Lower lobe of right lung (tissue), 2 donors: ENCODE results near the gene LDHB. TPM values are rescaled to one million over a fixed set of nuclear protein-coding genes. Genes with fewer than 3 reads are reported as not detected.

Experiments used
- ATAC-seq, 2 donors: fragments of 200-7000 bp; cut with Tn5 transposase; one replicate each; pipeline ENCODE4 v1.9.1; 2020 to 2022; ENCODE audit warnings: mild to moderate bottlenecking in 2 of 2, moderate library complexity in 2 of 2
- DNase-seq: peaks from one replicate; pipeline ENCODE4 v3.0.0-alpha.2; 2020
- H3K27ac ChIP-seq: fragments of 200-600 bp; one replicate; pipeline ENCODE4 v1.8.0; 2022
- H3K27me3 ChIP-seq: fragments of 200-600 bp; one replicate; pipeline ENCODE4 v1.8.0; 2022; ENCODE audit warnings: low read depth
- H3K36me3 ChIP-seq: fragments of 200-600 bp; one replicate; pipeline ENCODE4 v1.8.0; 2022; ENCODE audit warnings: mild to moderate bottlenecking
- H3K4me1 ChIP-seq: fragments of 200-600 bp; one replicate; pipeline ENCODE4 v1.8.0; 2022
- H3K4me3 ChIP-seq: fragments of 200-600 bp; one replicate; pipeline ENCODE4 v1.8.0; 2022; ENCODE audit warnings: mild to moderate bottlenecking
- H3K9me3 ChIP-seq: fragments of 200-600 bp; one replicate; pipeline ENCODE4 v1.8.0; 2022
- intact Hi-C: fragments of 100-400 bp; cut with DNase I; formaldehyde crosslinking; loops from one replicate; pipeline ENCODE4 v1.11.0; 2022
- long read RNA-seq: library from polyadenylated mRNA; unstranded; transcript quantifications from one replicate; pipeline ENCODE4 v2.0.0, GENCODE V29; 2021
- total RNA-seq: library from RNA; stranded (reverse); fragmentation: NEBNext Ultra II Directional; extraction: Animal tissue kit (Norgen Biotek cat#: 25700); gene quantifications from one replicate; pipeline ENCODE4 v1.2.1, GENCODE V29; 2021
- TF ChIP-seq, protein P1 (sequence below): fragments of 200-600 bp; IDR thresholded peaks from one replicate; pipeline ENCODE4 v1.8.0; 2022; ENCODE audit warnings: antibody characterized with exemption, mild to moderate bottlenecking
- donor health status: DM: no; HTN: yes; CAD: no; lungs with severe emphysema.

Gene LDHB
- total RNA-seq = 382 TPM
- long read RNA-seq, transcript LDHB-201 (8 exons, 1,303 nt) = major isoform, 279 of 309 reads
- long read RNA-seq, partial matches to known transcripts = 21 of 309 reads
- long read RNA-seq, other reads (novel, unspliced or antisense) = 8 of 309 reads

DNA sequence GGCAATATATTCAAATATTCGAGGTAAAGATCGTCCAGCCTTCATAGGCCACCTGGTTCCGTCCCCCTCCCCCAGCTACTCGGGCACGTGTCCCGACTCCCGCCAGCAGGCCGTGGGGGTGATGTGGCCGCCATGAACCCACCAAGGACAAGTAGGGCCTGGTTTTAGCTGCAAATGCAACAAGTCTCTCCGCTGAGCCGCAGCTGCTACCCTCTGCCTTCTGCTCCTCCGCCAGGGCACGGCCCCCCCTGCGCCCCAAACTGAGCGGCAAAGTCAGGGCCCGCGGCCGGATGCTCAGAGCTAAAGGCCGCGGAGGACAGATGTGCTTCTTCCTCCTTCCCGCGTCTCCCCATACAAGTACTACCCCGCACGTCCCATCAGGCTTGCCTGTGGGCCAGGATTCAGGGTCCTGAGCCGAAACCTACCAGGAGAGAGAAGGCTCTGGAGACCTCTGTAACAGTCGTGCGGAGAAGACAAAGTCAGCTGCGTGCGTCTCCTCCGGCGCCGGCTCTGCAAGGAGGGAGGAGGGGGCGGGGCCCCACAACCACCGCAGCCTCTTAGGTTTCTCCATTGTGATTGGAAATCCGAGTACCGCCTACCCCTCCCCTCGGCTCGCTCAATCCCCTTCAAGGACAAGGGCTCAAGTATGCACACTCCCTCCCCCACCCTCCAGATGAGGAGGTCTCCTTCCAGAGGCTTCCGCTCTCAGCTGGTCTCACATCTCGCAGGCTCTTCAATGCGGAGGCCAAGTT lies at the start of gene LDHB:
Gene LDHB, minus strand, starts transcription at position 517 of the 752 bp plus-strand sequence. CDS start 3,171 bp downstream, outside the sequence.
- intact Hi-C loops = no loop called here
- peak; percentile 97 for DNase-seq
- peak within 1 kb of the TSS; percentile 91 for H3K27ac ChIP-seq
- peak within 1 kb of the TSS; percentile 83 for H3K4me3 ChIP-seq
- no peaks in the 10 kb centered on the region for H3K9me3 ChIP-seq
- no peaks in the 10 kb centered on the region for H3K27me3 ChIP-seq
- TF ChIP-seq, protein P1, sequence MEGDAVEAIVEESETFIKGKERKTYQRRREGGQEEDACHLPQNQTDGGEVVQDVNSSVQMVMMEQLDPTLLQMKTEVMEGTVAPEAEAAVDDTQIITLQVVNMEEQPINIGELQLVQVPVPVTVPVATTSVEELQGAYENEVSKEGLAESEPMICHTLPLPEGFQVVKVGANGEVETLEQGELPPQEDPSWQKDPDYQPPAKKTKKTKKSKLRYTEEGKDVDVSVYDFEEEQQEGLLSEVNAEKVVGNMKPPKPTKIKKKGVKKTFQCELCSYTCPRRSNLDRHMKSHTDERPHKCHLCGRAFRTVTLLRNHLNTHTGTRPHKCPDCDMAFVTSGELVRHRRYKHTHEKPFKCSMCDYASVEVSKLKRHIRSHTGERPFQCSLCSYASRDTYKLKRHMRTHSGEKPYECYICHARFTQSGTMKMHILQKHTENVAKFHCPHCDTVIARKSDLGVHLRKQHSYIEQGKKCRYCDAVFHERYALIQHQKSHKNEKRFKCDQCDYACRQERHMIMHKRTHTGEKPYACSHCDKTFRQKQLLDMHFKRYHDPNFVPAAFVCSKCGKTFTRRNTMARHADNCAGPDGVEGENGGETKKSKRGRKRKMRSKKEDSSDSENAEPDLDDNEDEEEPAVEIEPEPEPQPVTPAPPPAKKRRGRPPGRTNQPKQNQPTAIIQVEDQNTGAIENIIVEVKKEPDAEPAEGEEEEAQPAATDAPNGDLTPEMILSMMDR = no peak
- ATAC-seq = peak; percentile 98 to 99
- H3K36me3 ChIP-seq = peaks cover 22% of the 10 kb centered on the region
- peaks cover 15% of the 10 kb centered on the region for H3K4me1 ChIP-seq

GRCh38 chr12:21704847-21705246 lies 47.2 kb upstream of the LDHB start:
- no peaks in the 10 kb centered on the region for H3K36me3 ChIP-seq
- intact Hi-C loops = no loop called here
- no peaks in the 10 kb centered on the region for H3K27me3 ChIP-seq
- TF ChIP-seq, protein P1 = no peak
- no peaks in the 10 kb centered on the region for H3K4me1 ChIP-seq
- H3K27ac ChIP-seq = no peak overlapping the region
- no peak for ATAC-seq
- H3K4me3 ChIP-seq = no peak overlapping the region
- no peak for DNase-seq
- H3K9me3 ChIP-seq = no peaks in the 10 kb centered on the region

GRCh38 chr12:21699851-21700250 lies 42.2 kb upstream of the LDHB start:
- no peaks in the 10 kb centered on the region for H3K9me3 ChIP-seq
- DNase-seq (no peak), ATAC-seq (no peak)
- intact Hi-C loops = loop anchor here (10.0 kb wide), 1 partner anchor 295 kb away; no protein-coding TSS in a partner anchor
- H3K4me3 ChIP-seq = no peak overlapping the region
- H3K36me3 ChIP-seq = no peaks in the 10 kb centered on the region
- no peaks in the 10 kb centered on the region for H3K27me3 ChIP-seq
- TF ChIP-seq, protein P1 = no peak
- no peak overlapping the region for H3K27ac ChIP-seq
- H3K4me1 ChIP-seq = peaks cover 6% of the 10 kb centered on the region

- ATAC-seq = peak in 1 of 2 donors; percentile 45
- peaks cover 6% of the 10 kb centered on the region for H3K4me1 ChIP-seq
- TF ChIP-seq, protein P1 = peak; percentile 63
- H3K27me3 ChIP-seq = no peaks in the 10 kb centered on the region
- intact Hi-C loops = loop anchor here (10.0 kb wide), 1 partner anchor 297 kb away; no protein-coding TSS in a partner anchor
- no peaks in the 10 kb centered on the region for H3K36me3 ChIP-seq
- no peak overlapping the region for H3K27ac ChIP-seq
- no peak for DNase-seq
- H3K4me3 ChIP-seq = no peak overlapping the region
- no peaks in the 10 kb centered on the region for H3K9me3 ChIP-seq
These were observed 40.4 kb upstream of the LDHB start for GRCh38 chr12:21697904-21698630.

DNA sequence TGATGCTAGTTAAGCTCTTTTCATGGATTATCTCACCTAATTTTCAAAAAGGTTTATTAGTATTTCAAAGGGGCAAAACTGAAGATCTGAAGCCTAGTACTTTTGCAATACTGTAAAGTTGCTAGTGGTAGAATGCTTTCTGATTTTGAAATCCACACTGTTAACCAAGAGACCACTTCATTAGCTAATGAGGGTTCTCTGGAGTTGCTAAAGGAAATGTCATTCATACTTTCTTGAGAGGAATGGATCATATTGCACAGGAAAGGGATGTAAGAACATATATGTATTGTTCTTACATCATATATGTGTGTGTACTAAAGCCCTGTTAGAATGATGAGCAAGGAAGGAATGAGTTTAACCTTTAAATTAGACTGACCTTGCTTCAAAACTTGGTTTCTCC lies 39.0 kb upstream of the LDHB start:
- TF ChIP-seq, protein P1 = no peak
- H3K27me3 ChIP-seq = no peaks in the 10 kb centered on the region
- no peak overlapping the region for H3K4me3 ChIP-seq
- H3K9me3 ChIP-seq = no peaks in the 10 kb centered on the region
- ATAC-seq (peak in 1 of 2 donors; percentile 53), DNase-seq (no peak)
- peaks cover 6% of the 10 kb centered on the region for H3K4me1 ChIP-seq
- no peak overlapping the region for H3K27ac ChIP-seq
- intact Hi-C loops = loop anchor here (10.0 kb wide), 1 partner anchor 298 kb away; no protein-coding TSS in a partner anchor
- H3K36me3 ChIP-seq = no peaks in the 10 kb centered on the region
